Type B pancreatic cell (in vitro differentiated cells): ENCODE data around the gene NMUR2. TPM values are rescaled to one million over a fixed set of nuclear protein-coding genes. Genes with fewer than 3 reads are reported as not detected.

Experiments
- DNase-seq: peaks from one replicate; pipeline ENCODE4 v3.0.0; 2021; ENCODE audit warnings: mixed read lengths; ENCODE audit not compliant: unreplicated experiment; ENCODE audit errors: extremely low spot score
- H3K27ac Mint-ChIP-seq: 2 replicates; pipeline ENCODE4 v1.8.0; 2021; ENCODE audit warnings: mild to moderate bottlenecking, mixed read lengths
- H3K27me3 Mint-ChIP-seq: 2 replicates; pipeline ENCODE4 v1.8.0; 2021; ENCODE audit warnings: mixed read lengths
- H3K36me3 Mint-ChIP-seq: 2 replicates; pipeline ENCODE4 v1.8.0; 2021; ENCODE audit warnings: mixed read lengths
- H3K4me1 Mint-ChIP-seq: one replicate; pipeline ENCODE4 v1.8.0; 2021; ENCODE audit warnings: mixed read lengths; ENCODE audit not compliant: unreplicated experiment
- H3K4me3 Mint-ChIP-seq: 2 replicates; pipeline ENCODE4 v1.8.0; 2021; ENCODE audit warnings: mild to moderate bottlenecking, mixed read lengths
- H3K9me3 Mint-ChIP-seq: 2 replicates; pipeline ENCODE4 v1.8.0; 2021; ENCODE audit warnings: mixed read lengths
- CTCF ChIP-seq: fragments of 200-600 bp; sonication (generic); conservative IDR thresholded peaks from 2 replicates; pipeline ENCODE4 v1.5.0; 2021; ENCODE audit warnings: antibody characterized with exemption, mild to moderate bottlenecking
- total RNA-seq: library from RNA; stranded (reverse); gene quantifications from 2 replicates; pipeline ENCODE4 v1.2.1, GENCODE V29; 2021; ENCODE audit warnings: low replicate concordance

Gene NMUR2
- total RNA-seq, 1 donor from 2014 or later = 0.80 TPM

GRCh38 chr5:152364172-152364571 lies 40.9 kb downstream of the NMUR2 start:
- Mint-ChIP-seq H3K27me3 (peaks cover 11% of the 10 kb centered on the region), H3K27ac (no peak overlapping the region), H3K9me3 (no peaks in the 10 kb centered on the region), H3K4me1 (peaks cover 10% of the 10 kb centered on the region), H3K36me3 (no peaks in the 10 kb centered on the region), H3K4me3 (no peak overlapping the region)
- DNase-seq = no peak
- no peak for TF ChIP-seq CTCF

GRCh38 chr5:152358861-152359568 lies 46.1 kb downstream of the NMUR2 start:
- H3K4me1 Mint-ChIP-seq = peaks cover 12% of the 10 kb centered on the region
- no peak overlapping the region for H3K27ac Mint-ChIP-seq
- no peaks in the 10 kb centered on the region for H3K36me3 Mint-ChIP-seq
- H3K4me3 Mint-ChIP-seq = no peak overlapping the region
- TF ChIP-seq CTCF = no peak
- DNase-seq = no peak
- H3K27me3 Mint-ChIP-seq = peaks cover 2% of the 10 kb centered on the region
- no peaks in the 10 kb centered on the region for H3K9me3 Mint-ChIP-seq

- peaks cover 15% of the 10 kb centered on the region for H3K4me1 Mint-ChIP-seq
- no peak for DNase-seq
These were observed 48.6 kb downstream of the NMUR2 start for GRCh38 chr5:152356506-152356905.

GRCh38 chr5:152355061-152355460 lies 50.0 kb downstream of the NMUR2 start:
- Mint-ChIP-seq H3K9me3 (no peaks in the 10 kb centered on the region), H3K27me3 (no peaks in the 10 kb centered on the region), H3K4me3 (no peak overlapping the region), H3K27ac (no peak overlapping the region), H3K4me1 (peaks cover 8% of the 10 kb centered on the region), H3K36me3 (no peaks in the 10 kb centered on the region)
- TF ChIP-seq CTCF = no peak
- DNase-seq = no peak

More at GRCh38 chr5:152356506-152356905, 48.6 kb downstream of the NMUR2 start:
- no peak overlapping the region for H3K27ac Mint-ChIP-seq
- H3K36me3 Mint-ChIP-seq = no peaks in the 10 kb centered on the region
- no peaks in the 10 kb centered on the region for H3K27me3 Mint-ChIP-seq
- H3K9me3 Mint-ChIP-seq = no peaks in the 10 kb centered on the region
- H3K4me3 Mint-ChIP-seq = no peak overlapping the region
- TF ChIP-seq CTCF = no peak

- no peak overlapping the region for H3K27ac Mint-ChIP-seq
These were observed 52.1 kb downstream of the NMUR2 start for GRCh38 chr5:152353001-152353400.

More at GRCh38 chr5:152353001-152353400, 52.1 kb downstream of the NMUR2 start:
- no peaks in the 10 kb centered on the region for H3K36me3 Mint-ChIP-seq
- no peak overlapping the region for H3K4me3 Mint-ChIP-seq
- no peak for TF ChIP-seq CTCF
- H3K4me1 Mint-ChIP-seq = peaks cover 5% of the 10 kb centered on the region
- H3K9me3 Mint-ChIP-seq = no peaks in the 10 kb centered on the region
- no peak for DNase-seq
- H3K27me3 Mint-ChIP-seq = no peaks in the 10 kb centered on the region
